ENCODE data around the gene PAPOLA. TPM values are rescaled to one million over a fixed set of nuclear protein-coding genes. Genes with fewer than 3 reads are reported as not detected.
A peak's percentile ranks its signal among the peaks of the same experiment; 100 is the strongest.
"Not testable (repeated sequence)": the region's sequence is repeated elsewhere in the genome, so short reads cannot be mapped to it uniquely, and the experiment has no call there.

The PAPOLA gene
- total RNA-seq, 2 experiments from 2014 or later: 161 to 173 TPM

- H3K27ac Mint-ChIP-seq: no peak overlapping the region
- DNase-seq: no peak
- intact Hi-C loops (cut with micrococcal nuclease): no loop called here
- ChIA-PET CTCF (no interaction called here), POLR2A (no interaction called here)
- H3K4me1 Mint-ChIP-seq (ENCODE audit: low read depth): no peaks in the 10 kb centered on the region
- peaks cover 8% of the 10 kb centered on the region for H3K27me3 Mint-ChIP-seq
- no peak overlapping the region for H3K4me3 Mint-ChIP-seq
- no peaks in the 10 kb centered on the region for H3K9me3 Mint-ChIP-seq
- no peaks in the 10 kb centered on the region for H3K36me3 Mint-ChIP-seq
Measured at GRCh38 chr14:96482986-96483385, 19.2 kb upstream of the PAPOLA start.

- DNase-seq: no peak
- H3K36me3 Mint-ChIP-seq: no peaks in the 10 kb centered on the region
- no peaks in the 10 kb centered on the region for H3K9me3 Mint-ChIP-seq
- no peak overlapping the region for H3K27ac Mint-ChIP-seq
- no peaks in the 10 kb centered on the region for H3K4me1 Mint-ChIP-seq (ENCODE audit: low read depth)
- H3K27me3 Mint-ChIP-seq: peaks cover 8% of the 10 kb centered on the region
- no peak overlapping the region for H3K4me3 Mint-ChIP-seq
- ChIA-PET CTCF (no interaction called here), POLR2A (no interaction called here)
- intact Hi-C loops (cut with micrococcal nuclease): no loop called here
Measured at GRCh38 chr14:96484399-96484798, 17.8 kb upstream of the PAPOLA start.

GRCh38 chr14:96486705-96487104, 15.5 kb upstream of the PAPOLA start:
- Mint-ChIP-seq H3K9me3 (no peaks in the 10 kb centered on the region), H3K36me3 (no peaks in the 10 kb centered on the region), H3K27me3 (peaks cover 15% of the 10 kb centered on the region), H3K4me1 (ENCODE audit: low read depth) (no peaks in the 10 kb centered on the region), H3K27ac (no peak overlapping the region), H3K4me3 (no peak overlapping the region)
- intact Hi-C loops (cut with micrococcal nuclease): no loop called here
- ChIA-PET POLR2A (no interaction called here), CTCF (no interaction called here)
- no peak for DNase-seq

GRCh38 chr14:96489327-96489726, 12.9 kb upstream of the PAPOLA start:
- ChIA-PET CTCF (no interaction called here), POLR2A (no interaction called here)
- H3K4me3 Mint-ChIP-seq: no peak overlapping the region
- no peaks in the 10 kb centered on the region for H3K4me1 Mint-ChIP-seq (ENCODE audit: low read depth)
- no peak for DNase-seq
- H3K27ac Mint-ChIP-seq: no peak overlapping the region
- no peaks in the 10 kb centered on the region for H3K36me3 Mint-ChIP-seq
- H3K9me3 Mint-ChIP-seq: no peaks in the 10 kb centered on the region
- intact Hi-C loops (cut with micrococcal nuclease): no loop called here
- peaks cover 20% of the 10 kb centered on the region for H3K27me3 Mint-ChIP-seq

GRCh38 chr14:96493178-96493577, 9.0 kb upstream of the PAPOLA start:
- DNase-seq: no peak
- intact Hi-C loops (cut with micrococcal nuclease): no loop called here
- H3K4me1 Mint-ChIP-seq (ENCODE audit: low read depth): no peaks in the 10 kb centered on the region
- H3K4me3 Mint-ChIP-seq: no peak overlapping the region
- H3K27ac Mint-ChIP-seq: no peak overlapping the region
- no peaks in the 10 kb centered on the region for H3K36me3 Mint-ChIP-seq
- ChIA-PET POLR2A (no interaction called here), CTCF (no interaction called here)
- peaks cover 33% of the 10 kb centered on the region for H3K27me3 Mint-ChIP-seq
- H3K9me3 Mint-ChIP-seq: no peaks in the 10 kb centered on the region

GRCh38 chr14:96494331-96494730, 7.9 kb upstream of the PAPOLA start:
- peaks cover 35% of the 10 kb centered on the region for H3K27me3 Mint-ChIP-seq
- POLR2A ChIA-PET: no interaction called here
- CTCF ChIA-PET: no interaction called here
- no peaks in the 10 kb centered on the region for H3K36me3 Mint-ChIP-seq
- H3K9me3 Mint-ChIP-seq: no peaks in the 10 kb centered on the region
- H3K4me3 Mint-ChIP-seq: no peak overlapping the region
- intact Hi-C loops (cut with micrococcal nuclease): no loop called here
- H3K27ac Mint-ChIP-seq: no peak overlapping the region
- DNase-seq: no peak
- no peaks in the 10 kb centered on the region for H3K4me1 Mint-ChIP-seq (ENCODE audit: low read depth)

- intact Hi-C loops (cut with micrococcal nuclease): no loop called here
- H3K4me1 Mint-ChIP-seq (ENCODE audit: low read depth): peaks cover 3% of the 10 kb centered on the region
- peaks cover 2% of the 10 kb centered on the region for H3K36me3 Mint-ChIP-seq
- H3K4me3 Mint-ChIP-seq: no peak overlapping the region
- ChIA-PET POLR2A (no interaction called here), CTCF (no interaction called here)
- no peaks in the 10 kb centered on the region for H3K9me3 Mint-ChIP-seq
- H3K27ac Mint-ChIP-seq: no peak overlapping the region
- peaks cover 28% of the 10 kb centered on the region for H3K27me3 Mint-ChIP-seq
- no peak for DNase-seq
Measured at GRCh38 chr14:96497087-96497486, 5.1 kb upstream of the PAPOLA start.

GRCh38 chr14:96497586-96497985, 4.6 kb upstream of the PAPOLA start:
- H3K27me3 Mint-ChIP-seq: peaks cover 26% of the 10 kb centered on the region
- no peak overlapping the region for H3K27ac Mint-ChIP-seq
- no peak for DNase-seq
- no peak overlapping the region for H3K4me3 Mint-ChIP-seq
- H3K9me3 Mint-ChIP-seq: no peaks in the 10 kb centered on the region
- ChIA-PET POLR2A (no interaction called here), CTCF (no interaction called here)
- H3K36me3 Mint-ChIP-seq: peaks cover 4% of the 10 kb centered on the region
- peaks cover 3% of the 10 kb centered on the region for H3K4me1 Mint-ChIP-seq (ENCODE audit: low read depth)
- intact Hi-C loops (cut with micrococcal nuclease): no loop called here

- POLR2A ChIA-PET: no interaction called here
- Mint-ChIP-seq H3K9me3 (no peaks in the 10 kb centered on the region), H3K4me3 (peak overlapping the region; percentile 87), H3K4me1 (ENCODE audit: low read depth) (peaks cover 32% of the 10 kb centered on the region), H3K27ac (peak overlapping the region; percentile 91), H3K27me3 (peaks cover 9% of the 10 kb centered on the region), H3K36me3 (peaks cover 29% of the 10 kb centered on the region)
- CTCF ChIA-PET: no interaction called here
- intact Hi-C loops (cut with micrococcal nuclease): loop anchor here (5.0 to 10.0 kb wide), 2 partner anchors 979 to 1236 kb away; no protein-coding TSS in a partner anchor
- DNase-seq: no peak
Measured at GRCh38 chr14:96501217-96501739, 904 bp upstream of the PAPOLA start.

- POLR2A ChIA-PET: interaction anchor here (0.6 kb wide), 1 partner anchor 207 kb away, joined by 3 read pairs; no protein-coding TSS in a partner anchor
- CTCF ChIA-PET: interaction anchor here (0.7 kb wide), 1 partner anchor 143 kb away, joined by 4 read pairs; no protein-coding TSS in a partner anchor
Measured at GRCh38 chr14:96502621-96503305, 581 bp downstream of the PAPOLA start.

GRCh38 chr14:96503306-96503679, 1.1 kb downstream of the PAPOLA start:
- CTCF ChIA-PET: interaction anchor here (0.7 kb wide), 1 partner anchor 144 kb away, joined by 4 read pairs; no protein-coding TSS in a partner anchor
- no peak for DNase-seq
- POLR2A ChIA-PET: interaction anchor here (0.6 kb wide), 1 partner anchor 207 kb away, joined by 3 read pairs; no protein-coding TSS in a partner anchor
- Mint-ChIP-seq H3K9me3 (no peaks in the 10 kb centered on the region), H3K36me3 (peaks cover 29% of the 10 kb centered on the region), H3K4me1 (ENCODE audit: low read depth) (peaks cover 42% of the 10 kb centered on the region), H3K27me3 (peaks cover 2% of the 10 kb centered on the region), H3K27ac (peak overlapping the region; percentile 91), H3K4me3 (peak overlapping the region; percentile 87)
- intact Hi-C loops (cut with micrococcal nuclease): loop anchor here (2.0 to 10.0 kb wide), 3 partner anchors 34 to 1238 kb away; no protein-coding TSS in a partner anchor

More at GRCh38 chr14:96502621-96503305, 581 bp downstream of the PAPOLA start:
- peak overlapping the region; percentile 87 for H3K4me3 Mint-ChIP-seq
- H3K27ac Mint-ChIP-seq: peak overlapping the region; percentile 91
- intact Hi-C loops (cut with micrococcal nuclease): loop anchor here (1.0 to 10.0 kb wide), 5 partner anchors 34 to 1238 kb away; partner anchors contain the start of genes ATG2B, GSKIP and VRK1
- DNase-seq: peak; percentile 64
- H3K36me3 Mint-ChIP-seq: peaks cover 29% of the 10 kb centered on the region
- H3K27me3 Mint-ChIP-seq: peaks cover 5% of the 10 kb centered on the region
- peaks cover 37% of the 10 kb centered on the region for H3K4me1 Mint-ChIP-seq (ENCODE audit: low read depth)
- H3K9me3 Mint-ChIP-seq: no peaks in the 10 kb centered on the region

GRCh38 chr14:96504353-96504752, 2.2 kb downstream of the PAPOLA start:
- CTCF ChIA-PET, DNase-seq: not testable (repeated sequence)

GRCh38 chr14:96507723-96508122, 5.5 kb downstream of the PAPOLA start:
- Mint-ChIP-seq H3K27me3 (no peaks in the 10 kb centered on the region), H3K9me3 (no peaks in the 10 kb centered on the region), H3K4me1 (ENCODE audit: low read depth) (peaks cover 80% of the 10 kb centered on the region), H3K27ac (no peak overlapping the region), H3K4me3 (no peak overlapping the region), H3K36me3 (peaks cover 24% of the 10 kb centered on the region)
- no peak for DNase-seq
- intact Hi-C loops (cut with micrococcal nuclease): loop anchor here (10.0 kb wide), 1 partner anchor 1243 kb away; no protein-coding TSS in a partner anchor
- CTCF ChIA-PET: no interaction called here
- POLR2A ChIA-PET: no interaction called here

More at GRCh38 chr14:96504353-96504752, 2.2 kb downstream of the PAPOLA start:
- Mint-ChIP-seq H3K4me3 (peak overlapping the region; percentile 87), H3K4me1 (ENCODE audit: low read depth) (peaks cover 52% of the 10 kb centered on the region), H3K27ac (peak overlapping the region; percentile 48), H3K36me3 (peaks cover 29% of the 10 kb centered on the region)
- H3K9me3 Mint-ChIP-seq, H3K27me3 Mint-ChIP-seq, POLR2A ChIA-PET: not testable (repeated sequence)
- intact Hi-C loops (cut with micrococcal nuclease): loop anchor here (5.0 to 10.0 kb wide), 2 partner anchors 982 to 1240 kb away; no protein-coding TSS in a partner anchor
